OCI-M2 (cell line): ENCODE results near the gene NPHP1.
"Not testable (repeated sequence)": the region's sequence is repeated elsewhere in the genome, so short reads cannot be mapped to it uniquely, and the experiment has no call there.

Source experiments
- DNase-seq: peaks from one replicate; lab custom pipeline; 2025; ENCODE audit not compliant: unreplicated experiment; lab: John Stamatoyannopoulos, UW

NPHP1 gene

GRCh38 chr2:110204408-110205385, at the start of gene NPHP1:
Gene NPHP1 (minus strand): TSS chr2:110205013. CDS start chr2:110204968, 45 bp downstream.
- no peak for DNase-seq

DNA sequence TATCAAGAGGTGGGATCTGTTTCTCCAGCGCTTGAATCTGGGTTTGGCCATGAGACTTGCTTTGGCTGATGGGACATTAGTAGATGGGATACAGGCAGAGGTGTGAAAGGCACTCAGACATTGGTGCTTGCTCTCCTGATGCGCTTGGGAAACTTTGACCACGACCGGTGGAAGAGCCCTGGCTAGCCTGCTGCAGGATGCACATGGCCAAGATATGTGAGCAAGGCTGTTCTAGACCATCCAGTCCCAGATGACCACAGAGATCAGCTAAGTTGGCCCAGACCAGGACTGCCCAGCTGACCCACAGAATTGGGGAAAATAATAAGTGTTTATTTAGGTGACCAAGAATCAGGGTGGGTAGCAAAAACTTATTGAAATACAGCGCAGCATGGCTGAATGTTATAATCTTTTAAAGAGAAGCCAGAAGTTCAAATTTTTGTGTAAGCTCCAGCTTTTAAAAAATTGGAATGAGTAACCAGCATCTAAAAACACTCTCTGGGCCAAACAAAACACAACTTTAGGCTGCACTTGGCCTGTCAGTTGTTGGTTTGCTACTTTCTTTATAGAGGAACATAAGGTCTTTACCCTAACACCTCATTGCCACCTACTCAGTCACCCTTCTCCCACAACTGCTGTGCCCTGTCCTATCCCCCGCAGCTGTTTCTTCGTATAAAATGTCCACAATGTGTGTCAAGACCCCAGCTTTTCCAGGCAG, 43.4 kb upstream of the NPHP1 start:
- DNase-seq: not testable (repeated sequence)

- DNase-seq: not testable (repeated sequence)
Measured at GRCh38 chr2:110245488-110246435, 40.9 kb upstream of the NPHP1 start.

DNA sequence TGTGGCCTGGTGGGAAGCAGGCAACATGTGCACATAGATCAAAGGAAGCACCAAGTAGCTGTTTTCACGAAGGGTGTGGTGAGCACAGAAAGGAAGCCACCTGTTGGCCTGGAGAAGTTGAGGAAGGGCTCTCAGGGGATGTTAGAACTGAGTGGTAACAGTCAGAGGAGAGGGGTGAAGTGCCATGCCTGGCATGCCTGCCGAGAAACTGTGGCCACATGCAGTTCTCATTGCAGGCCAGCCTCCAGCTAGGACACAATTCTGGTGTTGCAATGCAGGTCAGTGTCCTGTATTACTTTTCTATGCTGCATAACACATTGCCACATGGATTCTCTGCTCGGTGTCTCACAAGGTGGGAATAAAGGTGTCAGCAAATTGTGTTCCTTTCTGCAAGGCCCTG, 38.5 kb upstream of the NPHP1 start:
- not testable (repeated sequence) for DNase-seq

- not testable (repeated sequence) for DNase-seq
Measured at GRCh38 chr2:110234514-110234913, 29.7 kb upstream of the NPHP1 start.

DNA sequence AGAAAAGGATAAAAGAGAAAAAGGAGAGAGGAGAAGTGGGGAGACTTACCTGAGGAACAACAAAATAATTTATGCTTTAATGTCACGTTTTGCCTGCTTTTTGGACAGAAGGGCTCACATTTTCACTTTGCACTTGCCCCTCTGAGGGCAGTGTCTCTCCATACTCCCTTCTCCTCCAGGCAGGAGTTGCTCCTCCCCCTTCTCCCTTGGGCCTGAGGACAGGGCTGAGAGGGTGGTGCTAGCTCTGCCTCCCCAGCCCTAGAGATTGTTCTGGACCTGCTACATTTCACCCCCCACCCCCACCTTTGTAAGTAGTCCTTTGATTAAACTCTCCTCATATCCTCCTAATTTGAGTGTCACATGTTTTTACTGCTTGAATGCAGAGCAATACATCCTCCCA, 25.1 kb upstream of the NPHP1 start:
- DNase-seq: not testable (repeated sequence)

- DNase-seq: not testable (repeated sequence)
Measured at GRCh38 chr2:110222626-110223025, 17.8 kb upstream of the NPHP1 start.

DNA sequence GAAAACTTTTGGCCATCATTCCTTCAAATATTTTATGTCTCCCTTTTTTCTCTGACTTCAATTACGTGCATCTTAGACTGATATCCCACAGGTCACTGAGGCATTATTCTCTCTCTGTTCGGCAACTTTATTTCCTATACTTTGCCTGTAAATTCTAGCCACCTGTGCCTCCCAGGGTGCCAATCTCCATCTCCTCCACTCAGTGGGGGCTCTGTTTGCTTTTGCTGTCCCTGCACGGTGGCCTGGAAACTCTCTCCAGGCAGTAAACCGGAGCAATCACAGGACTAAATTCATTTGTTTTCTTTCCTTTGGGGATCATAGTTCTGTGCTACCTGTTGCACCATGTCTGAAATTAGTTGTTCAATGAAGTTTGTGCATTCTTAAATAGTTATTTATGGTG, 17.1 kb upstream of the NPHP1 start:
- no peak for DNase-seq

- DNase-seq: no peak
Measured at GRCh38 chr2:110220190-110220564, 15.4 kb upstream of the NPHP1 start.

- DNase-seq: no peak
Measured at GRCh38 chr2:110219496-110220189, 14.8 kb upstream of the NPHP1 start.

DNA sequence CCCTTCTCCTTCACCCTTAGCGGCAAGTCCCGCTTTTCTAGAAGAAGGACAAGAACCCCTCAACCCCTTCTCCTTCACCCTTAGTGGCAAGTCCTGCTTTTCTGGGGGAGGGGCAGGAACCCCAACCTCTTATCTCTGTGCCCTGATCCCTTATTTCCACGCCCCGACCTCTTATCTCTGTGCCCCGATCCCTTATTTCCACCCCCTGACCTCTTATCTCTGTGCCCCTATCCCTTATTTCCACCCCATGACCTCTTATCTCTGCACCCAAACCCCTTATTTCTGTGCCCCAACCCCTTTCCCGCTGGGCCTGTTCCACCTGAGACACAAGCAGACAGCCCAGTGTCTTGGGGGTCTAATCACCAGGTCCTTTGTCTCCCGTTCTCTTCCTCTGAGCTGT, 14.1 kb upstream of the NPHP1 start:
- DNase-seq: not testable (repeated sequence)

DNA sequence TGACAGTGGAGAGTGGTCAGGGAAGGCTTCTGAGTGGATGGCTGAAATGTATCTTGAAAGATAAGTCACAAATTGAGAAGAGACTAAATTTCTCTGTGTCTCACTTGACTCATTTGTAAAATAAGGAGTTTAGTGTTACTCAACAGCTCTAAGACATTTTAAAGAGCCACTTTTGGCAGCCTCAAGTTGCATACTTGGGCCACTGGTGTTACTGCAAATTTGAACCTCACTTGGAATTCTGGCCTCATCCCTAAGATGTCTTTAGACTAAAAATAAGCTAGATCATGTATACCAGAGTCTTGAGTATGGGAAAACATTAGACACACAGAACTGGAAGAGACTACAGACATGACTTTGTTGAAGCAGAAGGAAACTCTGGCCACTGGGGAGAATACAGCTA, 12.0 kb upstream of the NPHP1 start:
- DNase-seq: no peak

- no peak for DNase-seq
Measured at GRCh38 chr2:110216199-110216598, 11.4 kb upstream of the NPHP1 start.

- DNase-seq: no peak
Measured at GRCh38 chr2:110215566-110216158, 10.8 kb upstream of the NPHP1 start.

DNA sequence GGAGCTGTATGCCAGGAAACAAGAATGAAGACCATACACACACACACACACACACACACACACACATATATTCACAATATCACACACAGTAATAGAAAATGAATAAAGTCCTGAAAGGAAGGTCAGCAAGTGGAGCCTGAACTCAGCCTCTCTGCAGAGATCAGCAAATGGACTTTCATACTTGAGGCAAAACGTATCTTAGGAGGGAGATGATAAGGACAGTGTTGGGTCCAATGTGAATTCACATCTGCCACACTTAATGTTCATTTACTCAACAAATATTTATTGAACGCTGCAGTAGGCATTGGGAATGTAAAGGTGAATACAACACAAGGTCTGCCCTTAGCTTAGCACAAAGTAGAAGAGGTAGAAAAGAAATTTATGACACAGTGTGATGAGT, 10.3 kb upstream of the NPHP1 start:
- DNase-seq: no peak

- not testable (repeated sequence) for DNase-seq
Measured at GRCh38 chr2:110213522-110213921, 8.7 kb upstream of the NPHP1 start.

GRCh38 chr2:110211938-110212858, 7.4 kb upstream of the NPHP1 start, which contains the start of gene MTLN:
Gene MTLN (minus strand): TSS chr2:110212547. CDS start chr2:110212525, 22 bp downstream.
- no peak for DNase-seq

GRCh38 chr2:110205660-110206455, 1.0 kb upstream of the NPHP1 start:
- no peak for DNase-seq
